PC-3 (cell line): ENCODE results near the gene MYO9A.

ENCODE experiments used
- EZH2 ChIP-seq: fragments of 300-600 bp; sonication (generic); IDR thresholded peaks from one replicate; pipeline ENCODE4 v1.6.1; 2017; ENCODE audit warnings: antibody characterized with exemption, mild to moderate bottlenecking, low read length; ENCODE audit not compliant: unreplicated experiment
- TF ChIP-seq, protein P1 (sequence below): fragments of 300-600 bp; sonication (generic); conservative IDR thresholded peaks from 2 replicates; pipeline ENCODE4 v1.5.1; 2017; ENCODE audit warnings: antibody characterized with exemption, low read depth, mild to moderate bottlenecking, low read length

DNA sequence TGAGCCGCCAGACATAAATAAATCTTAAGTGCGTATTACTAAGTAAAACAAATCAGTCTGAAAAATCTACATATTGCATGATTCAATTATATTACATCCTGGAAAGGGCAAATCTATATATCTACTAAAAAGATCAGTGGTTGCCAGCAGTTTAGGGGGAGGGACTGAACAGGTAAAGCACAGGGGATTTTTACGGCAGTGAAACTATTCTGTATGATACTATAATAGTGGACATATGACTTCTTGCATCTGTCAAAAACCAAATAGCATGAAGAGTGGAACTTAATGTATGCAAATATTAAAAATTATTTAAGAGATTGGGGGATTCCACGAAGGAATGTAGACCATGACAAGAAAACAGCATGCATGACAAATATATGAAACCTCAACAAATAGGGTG lies 111.6 kb downstream of the MYO9A start:
- TF ChIP-seq, protein P1, sequence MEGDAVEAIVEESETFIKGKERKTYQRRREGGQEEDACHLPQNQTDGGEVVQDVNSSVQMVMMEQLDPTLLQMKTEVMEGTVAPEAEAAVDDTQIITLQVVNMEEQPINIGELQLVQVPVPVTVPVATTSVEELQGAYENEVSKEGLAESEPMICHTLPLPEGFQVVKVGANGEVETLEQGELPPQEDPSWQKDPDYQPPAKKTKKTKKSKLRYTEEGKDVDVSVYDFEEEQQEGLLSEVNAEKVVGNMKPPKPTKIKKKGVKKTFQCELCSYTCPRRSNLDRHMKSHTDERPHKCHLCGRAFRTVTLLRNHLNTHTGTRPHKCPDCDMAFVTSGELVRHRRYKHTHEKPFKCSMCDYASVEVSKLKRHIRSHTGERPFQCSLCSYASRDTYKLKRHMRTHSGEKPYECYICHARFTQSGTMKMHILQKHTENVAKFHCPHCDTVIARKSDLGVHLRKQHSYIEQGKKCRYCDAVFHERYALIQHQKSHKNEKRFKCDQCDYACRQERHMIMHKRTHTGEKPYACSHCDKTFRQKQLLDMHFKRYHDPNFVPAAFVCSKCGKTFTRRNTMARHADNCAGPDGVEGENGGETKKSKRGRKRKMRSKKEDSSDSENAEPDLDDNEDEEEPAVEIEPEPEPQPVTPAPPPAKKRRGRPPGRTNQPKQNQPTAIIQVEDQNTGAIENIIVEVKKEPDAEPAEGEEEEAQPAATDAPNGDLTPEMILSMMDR, result no peak
- TF ChIP-seq EZH2, result no peak
